OCI-LY7 (cell line): ENCODE results near the gene YIPF2. TPM values are rescaled to one million over a fixed set of nuclear protein-coding genes. Genes with fewer than 3 reads are reported as not detected.

Experiments used
- BruUV-seq: library from RNA; stranded (reverse); fragments of 400-500 nt; replicated peaks from 2 replicates; lab custom pipeline; 2021; lab: Mats Ljungman, UMichigan
- CTCF ChIA-PET: fragments of 300-600 bp; sonication (Branson Sonifier 250); formaldehyde crosslinking; loops from one replicate; lab custom pipeline; 2022; ENCODE audit warnings: antibody characterized with exemption; ENCODE audit not compliant: unreplicated experiment; lab: Charles Lee
- POLR2A ChIA-PET: fragments of 300-600 bp; sonication (Branson Sonifier 250); formaldehyde crosslinking; loops from one replicate; lab custom pipeline; 2022; ENCODE audit warnings: antibody characterized with exemption; lab: Charles Lee
- DNase-seq: peaks from one replicate; pipeline ENCODE4 v3.0.0-alpha.2; 2015; ENCODE audit warnings: low spot score
- H2AFZ ChIP-seq: fragments of 200-600 bp; sonication (generic), shearing (Covaris generic); 2 replicates; pipeline ENCODE4 v1.6.1; 2014; ENCODE audit warnings: mild to moderate bottlenecking, antibody characterized with exemption, low read length, moderate library complexity
- H3K27ac ChIP-seq: fragments of 200-600 bp; sonication (generic); 2 replicates; pipeline ENCODE4 v1.5.1; 2014; ENCODE audit warnings: mixed run types, low read depth, mild to moderate bottlenecking, moderate library complexity, low read length, inconsistent platforms; ENCODE audit not compliant: poor library complexity, severe bottlenecking
- H3K36me3 ChIP-seq: fragments of 200-600 bp; sonication (generic); 2 replicates; pipeline ENCODE4 v1.6.1; 2014; ENCODE audit warnings: mild to moderate bottlenecking, antibody characterized with exemption, low read length, moderate library complexity, mixed read lengths; ENCODE audit not compliant: insufficient read depth
- H3K4me1 ChIP-seq: fragments of 200-600 bp; sonication (generic); 2 replicates; pipeline ENCODE4 v1.5.1; 2014; ENCODE audit warnings: mild to moderate bottlenecking, low read length; ENCODE audit not compliant: insufficient read depth, poor library complexity, severe bottlenecking
- H3K4me2 ChIP-seq: fragments of 200-600 bp; sonication (generic); 2 replicates; pipeline ENCODE4 v1.6.1; 2014; ENCODE audit warnings: mild to moderate bottlenecking, low read length
- H3K4me3 ChIP-seq: fragments of 200-600 bp; sonication (generic); 2 replicates; pipeline ENCODE4 v1.5.1; 2014; ENCODE audit warnings: mild to moderate bottlenecking, low read depth, low read length; ENCODE audit not compliant: poor library complexity, severe bottlenecking
- H3K79me2 ChIP-seq: fragments of 200-600 bp; sonication (generic); 2 replicates; pipeline ENCODE4 v1.6.1; 2016; ENCODE audit warnings: low read depth, mild to moderate bottlenecking, low read length, moderate library complexity, mixed read lengths; ENCODE audit not compliant: insufficient read depth
- H3K9me2 ChIP-seq: fragments of 200-600 bp; sonication (generic); 2 replicates; pipeline ENCODE4 v1.6.1; 2016; ENCODE audit warnings: mild to moderate bottlenecking, low read length, mixed read lengths; ENCODE audit not compliant: insufficient read depth
- H3K9me3 ChIP-seq: fragments of 200-600 bp; sonication (generic); 2 replicates; pipeline ENCODE4 v1.6.1; 2014; ENCODE audit warnings: mild to moderate bottlenecking, mixed run types, low read length, mixed read lengths
- H4K20me1 ChIP-seq: fragments of 200-600 bp; sonication (generic); 2 replicates; pipeline ENCODE4 v1.6.1; 2014; ENCODE audit warnings: mild to moderate bottlenecking, antibody characterized with exemption, low read length, moderate library complexity, mixed read lengths; ENCODE audit not compliant: insufficient read depth
- CTCF ChIP-seq: fragments of 200-600 bp; sonication (generic); conservative IDR thresholded peaks from 2 replicates; pipeline ENCODE4 v1.5.1; 2014; ENCODE audit warnings: mild to moderate bottlenecking, antibody characterized with exemption, low read length, moderate library complexity, mixed read lengths
- EZH2phosphoT487 ChIP-seq: fragments of 200-600 bp; sonication (generic); IDR thresholded peaks from 2 replicates; pipeline ENCODE4 v1.6.1; 2018; ENCODE audit warnings: low read depth, borderline replicate concordance, mild to moderate bottlenecking, mixed run types, antibody characterized with exemption, low read length, moderate library complexity, mixed read lengths
- intact Hi-C: fragments of 100-400 bp; cut with micrococcal nuclease; formaldehyde crosslinking; loops from one replicate; pipeline ENCODE4 v1.10.0; 2022; ENCODE audit not compliant: unreplicated experiment
- total RNA-seq, 2 experiments: library from RNA; depleted of rRNA in 1 of 2; stranded (reverse); fragments of >200 nt in 1 of 2; shearing (Covaris generic) in 1 of 2; gene quantifications; 2 replicates each; pipeline ENCODE4 v1.2.3, GENCODE V29; 2014 to 2022

Gene YIPF2
- total RNA-seq, 2 experiments from 2014 or later = 26.7 to 27.5 TPM

GRCh38 chr19:10976131-10976892 is 47.9 kb upstream of the YIPF2 start:
- POLR2A ChIA-PET = interaction anchor here (0.6 to 2.7 kb wide), 8 partner anchors 10 to 604 kb away, joined by 3 to 11 read pairs (median 4); no protein-coding TSS in a partner anchor
- peaks cover 17% of the 10 kb centered on the region; the same call in 1 of the 2 replicates for H4K20me1 ChIP-seq

GRCh38 chr19:10975374-10976130 is 47.1 kb upstream of the YIPF2 start:
- Histone ChIP-seq H3K4me3 (peak overlapping the region; percentile 55), H3K79me2 (peaks cover 97% of the 10 kb centered on the region), H3K27ac (peak overlapping the region; percentile 99), H3K9me2 (no peaks in the 10 kb centered on the region), H2AFZ (no peak overlapping the region), H3K4me2 (peak overlapping the region; percentile 84), H3K4me1 (peaks cover 98% of the 10 kb centered on the region), H4K20me1 (peaks cover 11% of the 10 kb centered on the region; the same call in 1 of the 2 replicates), H3K36me3 (peaks cover 61% of the 10 kb centered on the region), H3K9me3 (no peaks in the 10 kb centered on the region)
- intact Hi-C loops = loop anchor here (10.0 kb wide), 2 partner anchors 219 to 741 kb away; partner anchors contain the start of genes KANK2 and S1PR2
- TF ChIP-seq CTCF (no peak), EZH2phosphoT487 (no peak)
- ChIA-PET CTCF (no interaction called here), POLR2A (interaction anchor here (1.5 to 2.7 kb wide), 3 partner anchors 9 to 14 kb away, joined by 5 to 11 read pairs (median 7); no protein-coding TSS in a partner anchor)
- BruUV-seq = no TSS peak
- no peak for DNase-seq

More at GRCh38 chr19:10976131-10976892, 47.9 kb upstream of the YIPF2 start:
- CTCF ChIA-PET = interaction anchor here (0.7 kb wide), 1 partner anchor 19 kb away, joined by 3 read pairs; no protein-coding TSS in a partner anchor
- peaks cover 98% of the 10 kb centered on the region for H3K4me1 ChIP-seq
- peak; percentile 53 for DNase-seq
- peak overlapping the region; percentile 55 for H3K4me3 ChIP-seq
- no TSS peak for BruUV-seq
- TF ChIP-seq CTCF = no peak
- no peak for TF ChIP-seq EZH2phosphoT487
- no peaks in the 10 kb centered on the region for H3K9me3 ChIP-seq
- intact Hi-C loops = loop anchor here (10.0 kb wide), 2 partner anchors 218 to 742 kb away; partner anchors contain the start of genes KANK2 and S1PR2
- peak overlapping the region; percentile 99 for H3K27ac ChIP-seq
- H3K4me2 ChIP-seq = peak overlapping the region; percentile 84
- H3K9me2 ChIP-seq = no peaks in the 10 kb centered on the region
- no peak overlapping the region for H2AFZ ChIP-seq
- H3K79me2 ChIP-seq = peaks cover 97% of the 10 kb centered on the region
- peaks cover 61% of the 10 kb centered on the region for H3K36me3 ChIP-seq
